NCI-H69 (cell line): ENCODE results near the gene HDGFL2.

Experiments
- DNase-seq: peaks from one replicate; lab custom pipeline; 2025; lab: John Stamatoyannopoulos, UW

Gene HDGFL2

GRCh38 chr19:4499855-4500254 is 27.8 kb downstream of the HDGFL2 start:
- no peak for DNase-seq

DNA sequence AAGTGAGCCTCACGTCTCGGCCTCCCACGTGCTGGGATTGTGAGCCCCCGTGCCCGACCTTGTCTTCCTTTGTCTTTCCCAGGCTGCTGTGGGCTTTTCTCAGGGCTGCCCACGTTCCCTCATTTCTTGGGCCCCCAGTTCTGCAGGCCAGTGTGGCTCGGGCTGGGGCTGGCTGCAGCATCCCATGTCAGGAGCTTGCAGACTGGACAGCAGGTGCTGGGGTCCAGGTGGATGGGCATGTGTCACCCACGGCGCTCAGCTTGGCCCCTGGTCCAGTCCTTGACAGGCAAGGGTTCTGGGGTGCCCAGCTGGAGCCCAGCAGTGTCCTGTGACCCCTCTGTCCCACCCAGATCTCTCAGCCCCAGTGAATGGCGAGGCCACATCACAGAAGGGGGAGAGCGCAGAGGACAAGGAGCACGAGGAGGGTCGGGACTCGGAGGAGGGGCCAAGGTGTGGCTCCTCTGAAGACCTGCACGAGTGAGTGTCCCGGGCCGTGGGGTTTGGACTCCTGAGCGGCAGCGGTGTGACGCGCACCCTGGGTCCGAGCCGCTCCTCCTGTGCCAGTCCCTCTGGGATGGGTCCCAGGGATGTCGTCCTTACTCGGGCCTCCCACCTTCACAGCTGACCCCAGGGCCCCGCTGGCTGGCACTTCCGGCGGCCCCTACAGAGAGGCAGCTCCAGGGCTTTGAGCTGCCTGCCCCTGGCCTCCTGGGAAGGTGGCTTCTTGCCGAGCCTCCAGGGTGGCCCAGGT is 28.9 kb downstream of the HDGFL2 start:
- DNase-seq: no peak

DNA sequence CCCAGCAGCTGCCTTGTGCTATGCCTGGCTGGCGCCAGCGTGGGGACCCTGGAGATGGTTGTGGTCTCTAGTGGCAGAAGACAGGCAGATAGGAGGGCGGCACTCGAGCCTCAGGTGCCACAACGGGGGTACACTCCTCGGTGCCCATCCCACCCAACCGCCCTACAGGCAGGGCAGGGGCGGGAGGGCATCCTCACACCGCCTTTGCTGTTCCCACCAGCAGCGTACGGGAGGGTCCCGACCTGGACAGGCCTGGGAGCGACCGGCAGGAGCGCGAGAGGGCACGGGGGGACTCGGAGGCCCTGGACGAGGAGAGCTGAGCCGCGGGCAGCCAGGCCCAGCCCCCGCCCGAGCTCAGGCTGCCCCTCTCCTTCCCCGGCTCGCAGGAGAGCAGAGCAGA is 29.6 kb downstream of the HDGFL2 start:
- DNase-seq: no peak

- DNase-seq: no peak
Measured at GRCh38 chr19:4502282-4503131, 30.4 kb downstream of the HDGFL2 start.

- DNase-seq: peak; percentile 23
Measured at GRCh38 chr19:4503132-4503824, 31.2 kb downstream of the HDGFL2 start.

DNA sequence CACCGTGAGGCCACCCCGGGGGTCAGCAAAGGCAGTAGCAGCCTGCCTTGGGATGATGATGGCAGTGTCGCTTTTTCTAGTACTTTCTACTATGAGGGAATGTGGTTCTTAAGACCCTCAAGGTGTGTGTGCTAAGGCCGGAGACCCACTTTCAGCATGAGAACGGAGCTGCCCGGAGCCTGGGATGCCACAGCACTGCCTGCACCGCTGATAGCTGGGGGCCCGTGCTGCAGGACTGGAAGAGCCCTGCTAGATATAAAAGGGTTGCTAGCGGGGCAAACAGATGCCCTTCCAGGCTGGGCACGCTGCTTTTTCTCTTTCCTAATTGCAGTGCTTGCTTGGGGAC is 31.7 kb downstream of the HDGFL2 start:
- no peak for DNase-seq

DNA sequence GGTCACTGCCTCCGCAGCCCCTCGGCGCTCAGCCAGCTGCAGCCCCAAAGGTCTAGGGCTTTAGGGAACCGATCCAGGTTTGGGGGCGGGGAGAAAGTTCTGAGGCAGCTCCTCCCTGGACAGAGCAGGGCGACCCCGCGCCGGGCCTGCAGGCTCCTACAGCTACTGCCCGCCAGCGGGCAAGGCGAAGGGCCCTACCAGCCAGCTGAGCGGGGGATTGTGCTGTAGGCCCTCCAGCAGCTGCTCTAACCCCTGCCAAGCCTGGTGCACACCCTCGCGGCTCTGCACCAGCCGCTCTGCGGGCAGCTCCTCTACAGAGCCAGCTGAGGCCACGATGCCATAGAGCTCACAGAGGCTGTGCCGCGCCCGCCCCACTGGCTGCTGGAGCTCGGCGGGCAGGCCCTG is 32.2 kb downstream of the HDGFL2 start:
- DNase-seq: no peak

- DNase-seq: no peak
Measured at GRCh38 chr19:4504891-4505569, 32.9 kb downstream of the HDGFL2 start.

DNA sequence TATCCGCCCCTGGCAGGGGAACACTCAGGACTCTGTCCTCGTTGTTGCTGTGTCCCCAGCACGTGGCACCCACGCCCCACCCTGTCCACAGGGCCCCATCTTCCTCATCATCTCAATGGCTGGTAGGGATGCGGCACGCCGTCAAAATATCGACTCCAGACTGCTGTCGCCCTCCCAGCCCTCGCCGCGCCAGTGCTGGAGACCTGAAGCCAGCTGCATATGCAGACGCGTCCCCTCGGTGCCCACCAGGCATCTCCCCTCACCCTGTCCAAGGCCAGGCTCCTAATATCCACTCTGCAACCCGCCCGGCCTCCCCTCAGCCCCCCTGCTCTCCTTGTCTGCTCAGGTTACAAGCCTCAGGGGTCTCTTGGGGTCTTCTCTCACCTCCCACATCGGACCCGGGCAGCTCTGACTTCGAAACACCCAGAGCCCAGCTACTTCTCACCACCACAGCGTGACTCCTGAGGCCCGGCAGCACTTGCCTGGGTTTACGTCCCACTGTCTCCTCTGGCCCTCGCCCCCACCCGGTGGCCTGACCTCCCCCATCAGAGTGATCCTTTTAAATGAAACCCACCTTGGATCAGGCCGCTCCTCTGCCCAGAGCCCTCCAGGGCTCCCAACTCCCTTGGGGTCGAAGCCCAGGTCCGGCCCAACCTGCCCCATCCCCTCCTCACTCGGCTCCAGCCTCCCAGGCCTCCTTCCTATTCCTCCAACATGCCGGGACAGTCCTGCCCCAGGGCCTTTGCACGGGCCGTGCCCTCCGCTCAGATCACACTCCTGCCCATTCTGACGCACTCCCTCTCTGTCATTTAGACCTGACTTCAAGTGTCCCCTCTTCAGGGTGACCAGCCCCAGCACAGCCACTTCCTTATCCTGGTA is 33.7 kb downstream of the HDGFL2 start:
- DNase-seq: no peak

GRCh38 chr19:4506449-4507149 is 34.5 kb downstream of the HDGFL2 start:
- no peak for DNase-seq

DNA sequence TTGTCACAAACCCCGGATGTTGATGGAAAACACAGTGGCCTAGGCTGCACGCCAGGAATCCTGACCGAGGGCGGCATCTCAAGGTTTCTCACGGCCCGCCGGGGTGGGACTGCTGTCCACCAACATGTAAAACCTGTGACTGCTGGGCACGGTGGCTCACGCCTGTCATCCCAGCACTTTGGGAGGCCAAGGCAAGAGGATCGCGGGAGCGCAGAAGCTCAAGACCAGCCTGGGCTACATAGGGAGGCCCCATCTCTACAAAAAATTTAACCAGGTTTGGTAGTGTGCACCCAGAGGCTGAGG is 35.0 kb downstream of the HDGFL2 start:
- no peak for DNase-seq

- DNase-seq: no peak
Measured at GRCh38 chr19:4507804-4508203, 35.7 kb downstream of the HDGFL2 start.

DNA sequence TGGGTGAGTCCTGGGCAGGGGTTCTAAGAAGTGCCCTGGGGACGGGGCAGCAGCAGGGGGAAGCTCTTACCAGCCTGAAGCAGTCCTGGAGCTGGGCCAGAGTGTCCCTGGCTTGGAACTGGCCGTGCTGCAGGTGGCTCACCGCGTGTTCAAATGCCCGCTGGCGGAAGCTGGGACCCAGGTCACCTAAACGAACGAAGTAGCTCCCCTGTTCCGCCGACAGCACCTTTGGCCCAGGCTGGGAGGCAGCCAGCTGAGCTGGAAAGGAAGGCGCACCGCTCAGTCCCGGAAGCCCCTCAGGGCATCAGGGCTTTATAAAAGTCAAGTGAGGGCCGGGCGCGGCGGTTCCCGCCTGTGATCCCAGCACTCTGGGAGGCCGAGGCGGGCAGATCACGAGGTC is 36.6 kb downstream of the HDGFL2 start:
- peak; percentile 85 for DNase-seq

- no peak for DNase-seq
Measured at GRCh38 chr19:4510435-4511255, 38.5 kb downstream of the HDGFL2 start.

- no peak for DNase-seq
Measured at GRCh38 chr19:4511300-4512054, 39.4 kb downstream of the HDGFL2 start.

DNA sequence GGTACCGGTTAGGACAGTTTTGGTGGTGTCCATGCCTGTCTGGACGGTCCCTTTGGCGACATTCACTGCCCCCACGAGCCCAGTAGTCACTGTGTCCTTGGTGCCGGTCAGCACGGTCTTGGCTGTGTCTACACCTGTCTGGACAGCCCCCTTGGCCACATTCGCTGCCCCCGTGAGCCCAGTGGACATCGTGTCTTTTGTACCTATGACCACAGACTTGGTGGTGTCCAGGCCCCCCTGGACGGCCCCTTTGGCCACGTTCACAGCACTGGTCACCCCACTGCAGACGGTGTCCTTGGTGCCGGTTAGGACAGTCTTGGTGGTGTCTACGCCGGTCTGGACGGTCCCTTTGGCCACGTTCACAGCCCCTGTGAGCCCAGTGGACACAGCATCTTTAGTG is 40.0 kb downstream of the HDGFL2 start:
- no peak for DNase-seq

DNA sequence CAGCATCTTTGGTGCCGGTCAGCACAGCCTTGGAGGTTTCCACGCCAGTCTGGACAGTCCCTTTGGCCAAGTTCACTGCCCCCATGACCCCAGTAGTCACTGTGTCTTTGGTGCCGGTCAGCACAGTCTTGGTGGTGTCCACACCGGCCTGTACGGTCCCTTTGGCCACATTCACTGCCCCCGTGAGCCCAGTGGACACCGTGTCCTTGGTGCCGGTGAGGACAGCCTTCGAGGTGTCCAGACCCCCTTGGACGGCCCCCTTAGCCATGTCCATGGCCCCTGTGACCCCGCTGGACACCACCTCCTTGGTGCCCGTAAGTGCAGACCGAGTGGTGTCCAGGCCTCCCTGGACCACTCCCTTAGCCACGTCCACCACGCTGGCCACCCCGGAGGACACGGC is 41.2 kb downstream of the HDGFL2 start:
- no peak for DNase-seq

- no peak for DNase-seq
Measured at GRCh38 chr19:4515732-4516131, 43.6 kb downstream of the HDGFL2 start.
